ENCODE measurements around the gene MAP4K2. TPM values are rescaled to one million over a fixed set of nuclear protein-coding genes. Genes with fewer than 3 reads are reported as not detected.

Gene MAP4K2
- total and polyA plus RNA-seq, 9 of the 15 experiments (the other 6 are each of a cell fraction or from before 2014, with no cell fraction given) = 0.13 to 14.5 (median 7.3) TPM

- TF ChIP-seq CEBPZ (IDR thresholded peaks at IDR 0.05; ENCODE audit: borderline replicate concordance, low read depth, low read length) = no peak
- no peak for TF ChIP-seq TCFL5 (CRISPR knock-in tag; conservative IDR thresholded peaks at IDR 0.05)
- no peak for TF ChIP-seq CREB5 (CRISPR knock-in tag; IDR thresholded peaks at IDR 0.05)
- TF ChIP-seq VEZF1 (CRISPR knock-in tag; IDR thresholded peaks at IDR 0.05) = no peak
- peak; percentile 65 for TF ChIP-seq SMARCC2 (IDR thresholded peaks at IDR 0.05; ENCODE audit: low read depth)
- 0 out of 2 replicates have a peak, but pooled peaks have one; percentile 28 for TF ChIP-seq LEF1 (IDR thresholded peaks at IDR 0.05)
- no peak for TF ChIP-seq SMAD3 (CRISPR knock-in tag; conservative IDR thresholded peaks at IDR 0.05)
- no peak for TF ChIP-seq STAT5A (IDR thresholded peaks at IDR 0.05; ENCODE audit: borderline replicate concordance, low read length)
- TF ChIP-seq ZNF507 (tag; conservative IDR thresholded peaks at IDR 0.05) = no peak
- peak; percentile 40 for TF ChIP-seq CREM (IDR thresholded peaks at IDR 0.05; ENCODE audit: low read depth)
- TF ChIP-seq YBX1 (IDR thresholded peaks at IDR 0.05) = no peak
- TF ChIP-seq RBBP5 (IDR thresholded peaks at IDR 0.05; ENCODE audit: borderline replicate concordance, insufficient read depth, low read length, poor library complexity, severe bottlenecking) = peak; percentile 44
- no peak for TF ChIP-seq RAD51 (IDR thresholded peaks at IDR 0.05; ENCODE audit: borderline replicate concordance, low read depth)
- 0 out of 2 replicates have a peak, but pooled peaks have one; percentile 52 for TF ChIP-seq ZNF766 (CRISPR knock-in tag; conservative IDR thresholded peaks at IDR 0.05)
- TF ChIP-seq RFX1 (IDR thresholded peaks at IDR 0.05) = no peak
- TF ChIP-seq KLF6 (CRISPR knock-in tag; IDR thresholded peaks at IDR 0.05; ENCODE audit: borderline replicate concordance) = no peak
- TF ChIP-seq SAFB (IDR thresholded peaks at IDR 0.05; ENCODE audit: borderline replicate concordance, low read depth, low read length) = peak; percentile 81; the same call in 1 of the 2 replicates
- TF ChIP-seq DLX4 (CRISPR knock-in tag; IDR thresholded peaks at IDR 0.05) = no peak
- TF ChIP-seq MTF1 (CRISPR knock-in tag; IDR thresholded peaks at IDR 0.05; ENCODE audit: borderline replicate concordance) = no peak
- TF ChIP-seq CEBPB (tag; IDR thresholded peaks at IDR 0.05) = no peak
- no peak for TF ChIP-seq TRIM28 (IDR thresholded peaks at IDR 0.05)
- no peak for TF ChIP-seq ZNF197 (CRISPR knock-in tag; IDR thresholded peaks at IDR 0.05; ENCODE audit: low read depth)
Measured at GRCh38 chr11:64743591-64744543, 59.1 kb downstream of the MAP4K2 start, which contains the start of gene RASGRP2 (continued).

Data from K562 (cell line).